ENCODE results near the gene RDH13. TPM values are rescaled to one million over a fixed set of nuclear protein-coding genes. Genes with fewer than 3 reads are reported as not detected.

RDH13 gene
- total RNA-seq, 4 donors from 2014 or later = 2.6 to 48.7 (median 17.1) TPM

- no peak for DNase-seq
- Histone ChIP-seq H3K9me3 (no peaks in the 10 kb centered on the region), H3K4me3 (no peak overlapping the region), H3K36me3 (no peaks in the 10 kb centered on the region), H3K27ac (no peak overlapping the region), H3K4me1 (no peaks in the 10 kb centered on the region), H3K27me3 (no peaks in the 10 kb centered on the region)
- intact Hi-C loops (cut with DNase I; ENCODE audit: low total_unique reads) = no loop called here
- TF ChIP-seq POLR2A (IDR thresholded peaks at IDR 0.05) (no peak), CTCF (IDR thresholded peaks at IDR 0.05) (no peak)
These were observed 9.2 kb downstream of the RDH13 start for GRCh38 chr19:55053735-55054134.

- H3K36me3 ChIP-seq = no peaks in the 10 kb centered on the region
- no peak for DNase-seq
- H3K27me3 ChIP-seq = no peaks in the 10 kb centered on the region
- intact Hi-C loops (cut with DNase I; ENCODE audit: low total_unique reads) = no loop called here
- no peak for TF ChIP-seq CTCF (IDR thresholded peaks at IDR 0.05)
- no peak for TF ChIP-seq POLR2A (IDR thresholded peaks at IDR 0.05)
- H3K27ac ChIP-seq = no peak overlapping the region
- no peak overlapping the region for H3K4me3 ChIP-seq
- H3K9me3 ChIP-seq = no peaks in the 10 kb centered on the region
- H3K4me1 ChIP-seq = no peaks in the 10 kb centered on the region
These were observed 12.0 kb downstream of the RDH13 start for GRCh38 chr19:55050749-55051532.

- H3K4me1 ChIP-seq = no peaks in the 10 kb centered on the region
- no peak overlapping the region for H3K27ac ChIP-seq
- H3K27me3 ChIP-seq = no peaks in the 10 kb centered on the region
- no peaks in the 10 kb centered on the region for H3K9me3 ChIP-seq
- intact Hi-C loops (cut with DNase I; ENCODE audit: low total_unique reads) = no loop called here
- TF ChIP-seq POLR2A (IDR thresholded peaks at IDR 0.05) (no peak), CTCF (IDR thresholded peaks at IDR 0.05) (no peak)
- no peaks in the 10 kb centered on the region for H3K36me3 ChIP-seq
- DNase-seq = no peak
- H3K4me3 ChIP-seq = no peak overlapping the region
These were observed 14.5 kb downstream of the RDH13 start for GRCh38 chr19:55048446-55048845.

- no peaks in the 10 kb centered on the region for H3K36me3 ChIP-seq
These were observed 15.0 kb downstream of the RDH13 start for GRCh38 chr19:55047951-55048350.

More at GRCh38 chr19:55047951-55048350, 15.0 kb downstream of the RDH13 start:
- no peak overlapping the region for H3K27ac ChIP-seq
- no peak for DNase-seq
- H3K9me3 ChIP-seq = no peaks in the 10 kb centered on the region
- TF ChIP-seq CTCF (IDR thresholded peaks at IDR 0.05) = no peak
- no peak for TF ChIP-seq POLR2A (IDR thresholded peaks at IDR 0.05)
- intact Hi-C loops (cut with DNase I; ENCODE audit: low total_unique reads) = no loop called here
- H3K27me3 ChIP-seq = no peaks in the 10 kb centered on the region
- no peak overlapping the region for H3K4me3 ChIP-seq
- no peaks in the 10 kb centered on the region for H3K4me1 ChIP-seq
